H1 (cell line): Measurements from ENCODE around the gene CPNE8. TPM values are rescaled to one million over a fixed set of nuclear protein-coding genes. Genes with fewer than 3 reads are reported as not detected.

Experiments used
- SIRT6 ChIP-seq: IDR thresholded peaks from one replicate; pipeline ENCODE4 v1.7.1; 2012; ENCODE audit warnings: low read length, inconsistent platforms
- polyA plus RNA-seq, 7 experiments: library from polyadenylated mRNA; depleted of rRNA in 3 of 7; stranded (reverse) in 5 of 7; unstranded in 2 of 7; fragments of >200 nt in 5 of 7; fragments of 200-250 nt in 2 of 7; gene quantifications; 1 replicate in 5 of 7; 2 replicates in 1 of 7; 4 replicates in 1 of 7; pipeline versions ENCODE4 v1.2.1 to v1.2.3, GENCODE V29; 2011 to 2013; ENCODE audit warnings: missing spikeins in 2 of 7, mixed read lengths in 2 of 7
- total RNA-seq: library from RNA; stranded (reverse); fragmentation: NEBNext Ultra II Directional; extraction: Animal tissue kit (Norgen Biotek cat#: 25700); gene quantifications from 2 replicates; pipeline ENCODE4 v1.2.1, GENCODE V29; 2021

CPNE8 gene
- total and polyA plus RNA-seq, 2 of the 8 experiments (the other 6 are each of a cell fraction or from before 2014, with no cell fraction given), result 2.5 to 6.8 TPM

GRCh38 chr12:38610808-38611350 lies 294.5 kb downstream of the CPNE8 start (continued):
- no peak for TF ChIP-seq SIRT6
